HepG2 (cell line): ENCODE data around the gene RNU1-1. TPM values are rescaled to one million over a fixed set of nuclear protein-coding genes. Genes with fewer than 3 reads are reported as not detected.
A peak's percentile ranks its signal among the peaks of the same experiment; 100 is the strongest.
"Not testable (repeated sequence)": the region's sequence is repeated elsewhere in the genome, so short reads cannot be mapped to it uniquely, and the experiment has no call there.

Source experiments
- ATAC-seq: fragments of 200-7000 bp; cut with Tn5 transposase; 3 replicates; pipeline ENCODE4 v1.9.1; 2020; ENCODE audit warnings: mild to moderate bottlenecking, moderate library complexity
- BruUV-seq: library from RNA; stranded (reverse); fragments of 400-500 nt; replicated peaks from 2 replicates; lab custom pipeline; 2021; lab: Mats Ljungman, UMichigan
- CTCF ChIA-PET: fragments of 300-600 bp; formaldehyde crosslinking; extraction: SDS; loops from one replicate; lab custom pipeline; 2021; ENCODE audit warnings: low total read pairs, inconsistent platforms, low intra/inter-chr PET ratio; lab: Yijun Ruan, JAX
- POLR2A ChIA-PET: fragments of 350-600 bp; sonication (Branson Sonifier 250); formaldehyde crosslinking; loops from one replicate; lab custom pipeline; 2020; ENCODE audit warnings: antibody characterized with exemption, inconsistent platforms; lab: Yijun Ruan, JAX
- DNase-seq: peaks from one replicate; pipeline ENCODE4 v3.0.0-alpha.2; 2015; ENCODE audit warnings: low spot score
- FAIRE-seq: peaks from 3 replicates; lab custom pipeline; 2011; peaks lifted over from hg19 to GRCh38; lab: Jason Lieb, UNC
- H2AFZ ChIP-seq: one replicate; pipeline ENCODE4 v1.6.1; 2011; ENCODE audit warnings: low read length, inconsistent platforms
- H3K27ac ChIP-seq: fragments of 300-600 bp; 3 replicates; pipeline ENCODE4 v1.8.0; 2011; ENCODE audit warnings: mixed run types, mild to moderate bottlenecking, mixed read lengths, low read length, inconsistent platforms; ENCODE audit not compliant: insufficient read depth; ENCODE audit errors: extremely low read length
- H3K27me3 ChIP-seq, 2 experiments: fragments of 200-600 bp in 1 of 2; 2 replicates in 1 of 2; 3 replicates in 1 of 2; pipeline versions ENCODE4 v1.6.0 to v1.8.0; 2011; ENCODE audit warnings: low read length in 2 of 2, mild to moderate bottlenecking in 2 of 2, moderate library complexity in 2 of 2, inconsistent platforms in 1 of 2; ENCODE audit not compliant: insufficient read depth in 2 of 2, control insufficient read depth in 1 of 2
- H3K36me3 ChIP-seq, 2 experiments: fragments of 200-600 bp in 1 of 2; replicated peaks in 1 of 2; 2 replicates in 1 of 2; 3 replicates in 1 of 2; pipeline versions ENCODE4 v1.5.1 to v1.8.0; 2011; ENCODE audit warnings: low read length in 2 of 2, inconsistent platforms in 1 of 2; ENCODE audit not compliant: insufficient read depth in 2 of 2, control insufficient read depth in 1 of 2
- H3K4me1 ChIP-seq: 2 replicates; pipeline ENCODE4 v1.5.1; 2012; ENCODE audit warnings: low read length, inconsistent platforms; ENCODE audit not compliant: insufficient read depth
- H3K4me2 ChIP-seq: 2 replicates; pipeline ENCODE4 v1.6.0; 2011; ENCODE audit warnings: low read depth, low read length, inconsistent platforms
- H3K4me3 ChIP-seq, 3 experiments: fragments of 200-600 bp in 1 of 3; sonication (generic), shearing (Covaris generic) in 1 of 3; replicated peaks in 1 of 3; 2 replicates each; pipeline ENCODE4 v1.5.1; 2011 to 2016; ENCODE audit warnings: low read length in 3 of 3, inconsistent platforms in 2 of 3, low read depth in 2 of 3, mild to moderate bottlenecking in 2 of 3, control low read depth in 1 of 3, mixed read lengths in 1 of 3; ENCODE audit not compliant: insufficient read depth in 1 of 3
- H3K79me2 ChIP-seq: one replicate; pipeline ENCODE4 v1.6.1; 2011; ENCODE audit warnings: low read length, inconsistent platforms; ENCODE audit not compliant: insufficient read depth
- H3K9ac ChIP-seq: 2 replicates; pipeline ENCODE4 v1.6.0; 2011; ENCODE audit warnings: mild to moderate bottlenecking, low read depth, low read length, inconsistent platforms; ENCODE audit not compliant: insufficient read depth
- H3K9me3 ChIP-seq: 2 replicates; pipeline ENCODE4 v1.5.1; 2012; ENCODE audit warnings: mild to moderate bottlenecking, low read length
- H4K20me1 ChIP-seq: 2 replicates; pipeline ENCODE4 v1.6.0; 2011; ENCODE audit warnings: inconsistent platforms, mild to moderate bottlenecking, low read length, moderate library complexity; ENCODE audit not compliant: insufficient read depth
- KLF13 ChIP-seq: sonication (generic); formaldehyde crosslinking; IDR thresholded peaks from 2 replicates; pipeline ENCODE4 v1.4.0; 2020; ENCODE audit warnings: mild to moderate bottlenecking, missing genetic modification reagents
- RARA ChIP-seq: IDR thresholded peaks from 2 replicates; pipeline ENCODE4 v1.6.1; 2016; ENCODE audit warnings: missing genetic modification reagents, missing compliant biosample characterization
- RXRB ChIP-seq: IDR thresholded peaks from 2 replicates; pipeline ENCODE4 v1.6.1; 2016; ENCODE audit warnings: borderline replicate concordance, missing genetic modification reagents, missing compliant biosample characterization
- THRA ChIP-seq: sonication (generic); formaldehyde crosslinking; IDR thresholded peaks from 2 replicates; pipeline ENCODE4 v1.4.0; 2020; ENCODE audit warnings: missing genetic modification reagents, borderline replicate concordance
- ZMAT5 ChIP-seq: sonication (generic); formaldehyde crosslinking; IDR thresholded peaks from 2 replicates; pipeline ENCODE4 v1.5.0; 2020; ENCODE audit warnings: mild to moderate bottlenecking, low read depth, missing genetic modification reagents, borderline replicate concordance
- ZMYM2 ChIP-seq: sonication (generic); formaldehyde crosslinking; IDR thresholded peaks from 2 replicates; pipeline ENCODE4 v1.8.0; 2022; ENCODE audit warnings: mild to moderate bottlenecking, missing genetic modification reagents
- ZNF124 ChIP-seq: sonication (generic); formaldehyde crosslinking; IDR thresholded peaks from 2 replicates; pipeline ENCODE4 v1.4.0; 2020; ENCODE audit warnings: missing genetic modification reagents
- ZNF207 ChIP-seq: fragments of 450-650 bp; IDR thresholded peaks from 2 replicates; pipeline ENCODE4 v1.6.1; 2016; ENCODE audit warnings: antibody characterized with exemption, borderline replicate concordance
- ZNF770 ChIP-seq: sonication (generic); formaldehyde crosslinking; IDR thresholded peaks from 2 replicates; pipeline ENCODE4 v1.5.0; 2020; ENCODE audit warnings: mild to moderate bottlenecking, missing genetic modification reagents
- WGBS: methylation state at CpG from one replicate; pipeline ENCODE4 v1.1.6; 2017; ENCODE audit warnings: low lambda C conversion rate; 5-methylcytosine and 5-hydroxymethylcytosine counted together
- in situ Hi-C: cut with HindIII; loops from 2 replicates; pipeline ENCODE4 v1.10.0; 2017; ENCODE audit warnings: low pct_unique_long_range_greater_than_20kb; ENCODE audit not compliant: extremely low pct_ligation_motif_present
- intact Hi-C: fragments of 100-400 bp; cut with micrococcal nuclease; formaldehyde crosslinking; loops from one replicate; pipeline ENCODE4 v1.10.0; 2022; ENCODE audit not compliant: unreplicated experiment
- polyA plus RNA-seq, 8 experiments: library from polyadenylated mRNA; depleted of rRNA in 3 of 8; stranded (reverse) in 7 of 8; unstranded in 1 of 8; fragments of >200 nt; fragmentation: Illumina TruSeq in 4 of 8; extraction: Trizol in 4 of 8; gene quantifications; 2 replicates each; pipeline versions ENCODE4 v1.2.1 to v1.2.3, GENCODE V29; 2011 to 2016; ENCODE audit warnings: low read depth in 4 of 8, missing spikeins in 1 of 8, mixed read lengths in 1 of 8; ENCODE audit not compliant: insufficient read depth in 1 of 8
- total RNA-seq, 5 experiments: library from RNA; depleted of rRNA; stranded (reverse); fragments of >200 nt; fragmentation: Illumina TruSeq; extraction: Trizol; gene quantifications; 2 replicates each; pipeline ENCODE4 v1.2.3, GENCODE V29; 2016; ENCODE audit warnings: low read depth in 1 of 5

Gene RNU1-1
- total and polyA plus RNA-seq, 2 of the 13 experiments (the other 11 are each of a cell fraction or from before 2014, with no cell fraction given): under 0.01 to 11,018 TPM

GRCh38 chr1:16505870-16506269 lies 8.2 kb downstream of the RNU1-1 start:
- TF ChIP-seq THRA (CRISPR knock-in tag): peak; percentile 37; the same call in 1 of the 2 replicates
- peak; percentile 83 for TF ChIP-seq RARA
- peak; percentile 27; the same call in 1 of the 2 replicates for TF ChIP-seq ZNF770 (CRISPR knock-in tag)
- TF ChIP-seq RXRB: peak; percentile 41; the same call in 1 of the 2 replicates
- H2AFZ ChIP-seq, H3K27ac ChIP-seq, BruUV-seq, H3K27me3 ChIP-seq, CTCF ChIA-PET, FAIRE-seq, H3K9me3 ChIP-seq, H3K9ac ChIP-seq, H3K79me2 ChIP-seq, H3K4me3 ChIP-seq, H4K20me1 ChIP-seq, intact Hi-C loops, in situ Hi-C loops, ATAC-seq, H3K36me3 ChIP-seq: not testable (repeated sequence)
- DNase-seq: peak; percentile 41
- Histone ChIP-seq H3K4me2 (peak overlapping the region; percentile 27; the same call in 1 of the 2 replicates), H3K4me1 (peaks cover 37% of the 10 kb centered on the region)
- POLR2A ChIA-PET: interaction anchor here (1.6 kb wide), 1 partner anchor 8 kb away, joined by 6 read pairs; no protein-coding TSS in a partner anchor
- 4% methylated on average over 2 of the region's 2 CpGs for WGBS

- no peak overlapping the region for H3K4me2 ChIP-seq
- in situ Hi-C loops: no loop called here
- no peak overlapping the region for H3K9ac ChIP-seq
- no peaks in the 10 kb centered on the region for H4K20me1 ChIP-seq
- peaks cover 39% of the 10 kb centered on the region for H3K4me1 ChIP-seq
- DNase-seq: no peak
- H2AFZ ChIP-seq: no peak overlapping the region
- no peak for ATAC-seq
- TF ChIP-seq ZNF124: no peak
- TF ChIP-seq ZMYM2: no peak
- no peak for TF ChIP-seq ZNF207
- TF ChIP-seq ZMAT5 (CRISPR knock-in tag): no peak
- TF ChIP-seq KLF13 (CRISPR knock-in tag): no peak
- POLR2A ChIA-PET: no interaction called here
- no peaks in the 10 kb centered on the region for H3K79me2 ChIP-seq
- CTCF ChIA-PET: no interaction called here
- H3K27ac ChIP-seq: no peak overlapping the region
- FAIRE-seq: no peak
- 1% methylated on average over 2 of the region's 2 CpGs for WGBS
- no peaks in the 10 kb centered on the region for H3K36me3 ChIP-seq
- no peak overlapping the region for H3K4me3 ChIP-seq
- BruUV-seq: no TSS peak
- H3K27me3 ChIP-seq: no peaks in the 10 kb centered on the region; a peak in 1 of 5 replicates
- intact Hi-C loops: no loop called here
- H3K9me3 ChIP-seq: peaks cover 4% of the 10 kb centered on the region; the same call in 1 of the 2 replicates
These were observed 10.6 kb downstream of the RNU1-1 start for GRCh38 chr1:16503494-16503893.
